IMR-90 (cell line): ENCODE measurements around the gene CAMTA1. TPM values are rescaled to one million over a fixed set of nuclear protein-coding genes. Genes with fewer than 3 reads are reported as not detected.
"Not testable (repeated sequence)": the region's sequence is repeated elsewhere in the genome, so short reads cannot be mapped to it uniquely, and the experiment has no call there.

Experiments
- ATAC-seq: fragments of 200-7000 bp; cut with Tn5 transposase; 2 replicates; pipeline ENCODE4 v1.9.1; 2020; ENCODE audit warnings: low read depth, mild to moderate bottlenecking, moderate library complexity
- BruUV-seq: library from RNA; stranded (reverse); fragments of 400-500 nt; replicated peaks from 2 replicates; lab custom pipeline; 2021; lab: Mats Ljungman, UMichigan
- CTCF ChIA-PET: fragments of 300-600 bp; formaldehyde crosslinking; extraction: SDS; loops from one replicate; lab custom pipeline; 2021; ENCODE audit warnings: antibody characterized with exemption; lab: Yijun Ruan, JAX
- POLR2A ChIA-PET: fragments of 300-600 bp; sonication (Branson Sonifier 250); formaldehyde crosslinking; loops from one replicate; lab custom pipeline; 2022; ENCODE audit warnings: antibody characterized with exemption; ENCODE audit not compliant: unreplicated experiment; lab: Charles Lee
- DNase-seq: peaks from one replicate; pipeline ENCODE4 v3.0.0; 2013
- H2AFZ ChIP-seq: replicated peaks from 2 replicates; pipeline ENCODE3; 2013; ENCODE audit warnings: low read length, mild to moderate bottlenecking; ENCODE audit not compliant: poor library complexity
- H2AK5ac ChIP-seq: 2 replicates; pipeline ENCODE4 v1.6.1; 2013; ENCODE audit warnings: low read depth, low read length, inconsistent platforms
- H2AK9ac ChIP-seq: replicated peaks from 2 replicates; pipeline ENCODE3; 2013; ENCODE audit warnings: mild to moderate bottlenecking, low read depth, low read length, moderate library complexity; ENCODE audit not compliant: poor library complexity
- H2BK120ac ChIP-seq: 2 replicates; pipeline ENCODE4 v1.6.1; 2013; ENCODE audit warnings: low read depth, low read length, inconsistent platforms
- H2BK15ac ChIP-seq: 3 replicates; pipeline ENCODE4 v1.6.1; 2013; ENCODE audit warnings: low read depth, low read length, inconsistent platforms
- H2BK20ac ChIP-seq: 2 replicates; pipeline ENCODE4 v1.6.1; 2013; ENCODE audit warnings: low read depth, mild to moderate bottlenecking, inconsistent platforms, low read length, moderate library complexity
- H2BK5ac ChIP-seq: 2 replicates; pipeline ENCODE4 v1.6.1; 2013; ENCODE audit warnings: mild to moderate bottlenecking, low read depth, low read length, inconsistent platforms; ENCODE audit not compliant: poor library complexity, severe bottlenecking
- H3K14ac ChIP-seq: replicated peaks from 2 replicates; pipeline ENCODE4 v1.6.1; 2013; ENCODE audit warnings: low read depth, low read length, inconsistent platforms
- H3K18ac ChIP-seq: 2 replicates; pipeline ENCODE4 v1.6.1; 2013; ENCODE audit warnings: low read depth, low read length, control low read depth
- H3K23ac ChIP-seq: 2 replicates; pipeline ENCODE4 v1.6.1; 2013; ENCODE audit warnings: low read depth, low read length, inconsistent platforms
- H3K27ac ChIP-seq: 2 replicates; pipeline ENCODE4 v1.5.1; 2013; ENCODE audit warnings: mild to moderate bottlenecking, control low read depth, low read length; ENCODE audit not compliant: insufficient read depth
- H3K27me3 ChIP-seq: 2 replicates; pipeline ENCODE4 v1.6.1; 2013; ENCODE audit warnings: low read length; ENCODE audit not compliant: control insufficient read depth, insufficient read depth
- H3K36me3 ChIP-seq: 2 replicates; pipeline ENCODE4 v1.6.1; 2013; ENCODE audit warnings: low read length, mixed read lengths; ENCODE audit not compliant: control insufficient read depth, insufficient read depth
- H3K4ac ChIP-seq: 2 replicates; pipeline ENCODE4 v1.6.1; 2013; ENCODE audit warnings: low read depth, low read length, inconsistent platforms
- H3K4me1 ChIP-seq: 2 replicates; pipeline ENCODE4 v1.6.1; 2013; ENCODE audit warnings: low read length, mixed read lengths; ENCODE audit not compliant: control insufficient read depth, insufficient read depth
- H3K4me2 ChIP-seq: 2 replicates; pipeline ENCODE4 v1.6.1; 2013; ENCODE audit warnings: low read depth, mild to moderate bottlenecking, control low read depth, low read length, moderate library complexity
- H3K4me3 ChIP-seq: 2 replicates; pipeline ENCODE4 v1.5.1; 2013; ENCODE audit warnings: low read depth, mild to moderate bottlenecking, control low read depth, low read length, moderate library complexity; ENCODE audit not compliant: insufficient read depth
- H3K56ac ChIP-seq: 2 replicates; pipeline ENCODE4 v1.6.1; 2013; ENCODE audit warnings: low read length, inconsistent platforms; ENCODE audit not compliant: insufficient read depth; ENCODE audit errors: extremely low read depth
- H3K79me1 ChIP-seq, 2 experiments: 2 replicates each; pipeline ENCODE4 v1.6.1; 2013; ENCODE audit warnings: low read length in 2 of 2, inconsistent platforms in 1 of 2, low read depth in 1 of 2
- H3K9ac ChIP-seq: 2 replicates; pipeline ENCODE4 v1.6.1; 2013; ENCODE audit warnings: low read depth, low read length, control low read depth
- H3K9me1 ChIP-seq: 2 replicates; pipeline ENCODE4 v1.6.1; 2013; ENCODE audit warnings: low read length, inconsistent platforms; ENCODE audit not compliant: insufficient read depth
- H3K9me3 ChIP-seq: 2 replicates; pipeline ENCODE4 v1.6.1; 2013; ENCODE audit warnings: low read length; ENCODE audit not compliant: control insufficient read depth, insufficient read depth
- H4K20me1 ChIP-seq: 2 replicates; pipeline ENCODE4 v1.6.1; 2013; ENCODE audit warnings: low read length, inconsistent platforms; ENCODE audit not compliant: insufficient read depth
- H4K5ac ChIP-seq: 2 replicates; pipeline ENCODE4 v1.6.1; 2013; ENCODE audit warnings: mild to moderate bottlenecking, low read depth, low read length, control low read depth
- H4K8ac ChIP-seq, 2 experiments: 2 replicates each; pipeline ENCODE4 v1.6.1; 2013; ENCODE audit warnings: low read depth in 2 of 2, low read length in 2 of 2, control low read depth in 1 of 2, inconsistent platforms in 1 of 2
- H4K91ac ChIP-seq: 2 replicates; pipeline ENCODE4 v1.6.1; 2013; ENCODE audit warnings: low read depth, low read length, inconsistent platforms; ENCODE audit not compliant: insufficient read depth
- WGBS, 2 experiments: methylation state at CpG; one replicate each; pipeline versions ENCODE4 v1.1.5 to v1.1.7; 2013; ENCODE audit warnings: missing lambda C conversion rate in 2 of 2; ENCODE audit not compliant: insufficient read length in 1 of 2; ENCODE audit errors: extremely low coverage in 2 of 2; 5-methylcytosine and 5-hydroxymethylcytosine counted together
- dilution Hi-C: fragments of 300-500 bp; cut with HindIII; formaldehyde crosslinking; loops from one replicate; pipeline ENCODE4 v1.14.3; 2018; ENCODE audit warnings: low sequenced_read_pairs; ENCODE audit not compliant: unreplicated experiment
- in situ Hi-C: fragments of 300-500 bp; cut with MboI; formaldehyde crosslinking; loops from 3 replicates; pipeline ENCODE4 v1.14.3; 2019; ENCODE audit warnings: low sequenced_read_pairs, inconsistent platforms, mixed read lengths
- intact Hi-C: fragments of 100-400 bp; cut with micrococcal nuclease; formaldehyde crosslinking; loops from 2 replicates; pipeline ENCODE4 v1.10.0; 2022
- polyA plus RNA-seq, 3 experiments: library from polyadenylated mRNA; depleted of rRNA; stranded (reverse); fragments of >200 nt; gene quantifications; 2 replicates each; pipeline ENCODE4 v1.2.3, GENCODE V29; 2012; ENCODE audit warnings: low replicate concordance in 1 of 3
- total RNA-seq: library from RNA; depleted of rRNA; stranded (reverse); fragments of >200 nt; gene quantifications from 2 replicates; pipeline ENCODE4 v1.2.3, GENCODE V29; 2012

The CAMTA1 gene
- total and polyA plus RNA-seq, 2 of the 4 experiments (the other 2 are of a cell fraction) = 35.5 to 74.3 TPM

- H3K4me3 ChIP-seq, H3K4me1 ChIP-seq, H2AK9ac ChIP-seq, H4K8ac ChIP-seq, H3K56ac ChIP-seq, H2BK5ac ChIP-seq, ATAC-seq, H2BK20ac ChIP-seq, H3K9ac ChIP-seq, H3K36me3 ChIP-seq, H4K5ac ChIP-seq, H2BK120ac ChIP-seq, H3K18ac ChIP-seq, H2AFZ ChIP-seq, H4K91ac ChIP-seq, H3K27me3 ChIP-seq, in situ Hi-C loops, H3K14ac ChIP-seq, H3K27ac ChIP-seq, H3K23ac ChIP-seq, H3K4me2 ChIP-seq, dilution Hi-C loops, H2AK5ac ChIP-seq, DNase-seq, H3K4ac ChIP-seq, BruUV-seq, POLR2A ChIA-PET, intact Hi-C loops, H2BK15ac ChIP-seq, H3K9me3 ChIP-seq: not testable (repeated sequence)
- CTCF ChIA-PET = interaction anchor here (1.4 kb wide), 1 partner anchor 9 kb away, joined by 4 read pairs; no protein-coding TSS in a partner anchor
- Histone ChIP-seq H4K20me1 (peaks cover 22% of the 10 kb centered on the region), H3K79me1 (peaks cover 44 to 67% of the 10 kb centered on the region in 2 experiments), H3K9me1 (peaks cover 15% of the 10 kb centered on the region)
- 98% methylated on average over 9 of the region's 15 CpGs; no CpG with 5 or more reads in 1 of the 2 experiments for WGBS, 2 experiments
Measured at GRCh38 chr1:6810146-6810734, 25.0 kb downstream of the CAMTA1 start.
